AG04450 (cell line): ENCODE measurements around the gene UFC1. TPM values are rescaled to one million over a fixed set of nuclear protein-coding genes. Genes with fewer than 3 reads are reported as not detected.

Experiments
- CTCF ChIA-PET: fragments of 300-600, 350-600 bp; formaldehyde crosslinking; extraction: SDS; loops from one replicate; lab custom pipeline; 2022; ENCODE audit warnings: antibody characterized with exemption, inconsistent platforms; lab: Charles Lee
- POLR2A ChIA-PET: fragments of 350-600 bp; formaldehyde crosslinking; extraction: SDS; loops from one replicate; lab custom pipeline; 2021; ENCODE audit warnings: antibody characterized with exemption, inconsistent platforms; lab: Yijun Ruan, JAX
- DNase-seq: peaks from one replicate; pipeline ENCODE4 v3.0.0-alpha.2; 2011; ENCODE audit warnings: low read depth, low spot score
- H3K27ac ChIP-seq: one replicate; pipeline ENCODE4 v1.5.1; 2012; ENCODE audit warnings: low read depth, low read length, control low read depth
- H3K27me3 ChIP-seq: one replicate; pipeline ENCODE4 v1.6.0; 2012; ENCODE audit warnings: low read length; ENCODE audit not compliant: control insufficient read depth, insufficient read depth
- H3K4me3 ChIP-seq: 2 replicates; pipeline ENCODE4 v1.5.1; 2011; ENCODE audit warnings: mild to moderate bottlenecking, low read depth, low read length, control low read depth
- H3K9me3 ChIP-seq: 2 replicates; pipeline ENCODE4 v1.5.1; 2012; ENCODE audit warnings: low read length; ENCODE audit not compliant: control insufficient read depth, insufficient read depth
- CTCF ChIP-seq: IDR thresholded peaks from 2 replicates; pipeline ENCODE4 v1.5.1; 2011; ENCODE audit warnings: low read depth, low read length, control low read depth, inconsistent platforms
- polyA plus RNA-seq: library from polyadenylated mRNA; depleted of rRNA; stranded (reverse); fragments of >200 nt; gene quantifications from 2 replicates; pipeline ENCODE4 v1.2.3, GENCODE V29; 2011

The UFC1 gene
- polyA plus RNA-seq, 1 experiment = 146 TPM

- CTCF ChIA-PET = interaction anchor here (1.0 to 1.7 kb wide), 2 partner anchors 33 to 136 kb away, joined by 3 to 7 read pairs; partner anchors contain the start of gene PPOX
- DNase-seq = no peak
- TF ChIP-seq CTCF = no peak
- Histone ChIP-seq H3K27ac (peak overlapping the region; percentile 93), H3K9me3 (no peaks in the 10 kb centered on the region), H3K27me3 (no peaks in the 10 kb centered on the region), H3K4me3 (peak overlapping the region; percentile 97)
- POLR2A ChIA-PET = interaction anchor here (1.0 to 2.1 kb wide), 6 partner anchors 16 to 87 kb away, joined by 4 to 20 read pairs (median 5); partner anchors contain the start of genes KLHDC9, NIT1, PFDN2 and PPOX
Measured at GRCh38 chr1:161133220-161133740, 20.5 kb upstream of the UFC1 start.

GRCh38 chr1:161137881-161138280 is 15.9 kb upstream of the UFC1 start:
- Histone ChIP-seq H3K27ac (no peak overlapping the region), H3K27me3 (no peaks in the 10 kb centered on the region), H3K4me3 (no peak overlapping the region), H3K9me3 (no peaks in the 10 kb centered on the region)
- ChIA-PET CTCF (interaction anchor here (0.7 to 5.7 kb wide), 9 partner anchors 15 to 302 kb away, joined by 3 to 87 read pairs (median 5); partner anchors contain the start of gene KLHDC9), POLR2A (interaction anchor here (0.7 kb wide), 2 partner anchors 16 to 20 kb away, joined by 3 to 4 read pairs; partner anchors contain the start of genes NIT1, PFDN2 and UFC1)
- DNase-seq = no peak
- no peak for TF ChIP-seq CTCF

- Histone ChIP-seq H3K27ac (no peak overlapping the region), H3K4me3 (no peak overlapping the region), H3K27me3 (no peaks in the 10 kb centered on the region), H3K9me3 (no peaks in the 10 kb centered on the region)
- no peak for TF ChIP-seq CTCF
- ChIA-PET CTCF (interaction anchor here (0.8 to 5.7 kb wide), 8 partner anchors 14 to 303 kb away, joined by 3 to 87 read pairs (median 4); partner anchors contain the start of gene KLHDC9), POLR2A (interaction anchor here (0.6 to 0.7 kb wide), 3 partner anchors 15 to 21 kb away, joined by 3 to 4 read pairs (median 3); partner anchors contain the start of genes NIT1, PFDN2 and UFC1)
- no peak for DNase-seq
Measured at GRCh38 chr1:161138431-161138830, 15.3 kb upstream of the UFC1 start.

- peak; percentile 66 for TF ChIP-seq CTCF
- no peak overlapping the region for H3K4me3 ChIP-seq
- H3K27me3 ChIP-seq = no peaks in the 10 kb centered on the region
- no peak for DNase-seq
- POLR2A ChIA-PET = no interaction called here
- no peak overlapping the region for H3K27ac ChIP-seq
- no peaks in the 10 kb centered on the region for H3K9me3 ChIP-seq
- CTCF ChIA-PET = interaction anchor here (1.2 to 5.7 kb wide), 6 partner anchors 26 to 243 kb away, joined by 3 to 87 read pairs (median 8); partner anchors contain the start of gene PPOX
Measured at GRCh38 chr1:161139766-161140165, 14.0 kb upstream of the UFC1 start.
